ENCODE results near the gene HORMAD2.

HORMAD2 gene

GRCh38 chr22:30105483-30105882 lies 25.2 kb downstream of the HORMAD2 start:
- DNase-seq (ENCODE audit: low read depth in 2 of 2), result no peak

DNA sequence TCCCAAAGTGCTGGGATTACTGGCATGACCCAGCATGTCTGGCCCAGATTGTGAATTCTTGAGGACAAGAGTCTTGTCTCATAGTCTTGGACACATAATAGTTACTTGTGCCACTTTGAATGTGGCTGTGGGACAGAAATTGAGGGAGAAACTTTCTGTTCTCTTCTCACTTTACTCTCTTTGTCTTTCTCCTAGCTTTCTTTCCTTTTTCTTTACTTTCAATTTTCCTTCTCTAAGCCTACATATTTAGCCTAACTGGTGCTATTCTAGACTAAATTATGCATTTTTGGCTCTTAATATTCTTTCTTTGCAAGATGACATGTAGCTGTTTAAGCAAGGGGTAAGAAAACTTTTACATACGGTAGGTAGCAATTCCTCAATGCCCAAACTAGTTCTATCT lies 33.2 kb downstream of the HORMAD2 start:
- no peak for DNase-seq (ENCODE audit: low read depth in 2 of 2)

- no peak for DNase-seq (ENCODE audit: low read depth in 2 of 2)
Observed at GRCh38 chr22:30114361-30114760, 34.1 kb downstream of the HORMAD2 start.

- no peak for DNase-seq (ENCODE audit: low read depth in 2 of 2)
Observed at GRCh38 chr22:30115705-30116104, 35.4 kb downstream of the HORMAD2 start.

DNA sequence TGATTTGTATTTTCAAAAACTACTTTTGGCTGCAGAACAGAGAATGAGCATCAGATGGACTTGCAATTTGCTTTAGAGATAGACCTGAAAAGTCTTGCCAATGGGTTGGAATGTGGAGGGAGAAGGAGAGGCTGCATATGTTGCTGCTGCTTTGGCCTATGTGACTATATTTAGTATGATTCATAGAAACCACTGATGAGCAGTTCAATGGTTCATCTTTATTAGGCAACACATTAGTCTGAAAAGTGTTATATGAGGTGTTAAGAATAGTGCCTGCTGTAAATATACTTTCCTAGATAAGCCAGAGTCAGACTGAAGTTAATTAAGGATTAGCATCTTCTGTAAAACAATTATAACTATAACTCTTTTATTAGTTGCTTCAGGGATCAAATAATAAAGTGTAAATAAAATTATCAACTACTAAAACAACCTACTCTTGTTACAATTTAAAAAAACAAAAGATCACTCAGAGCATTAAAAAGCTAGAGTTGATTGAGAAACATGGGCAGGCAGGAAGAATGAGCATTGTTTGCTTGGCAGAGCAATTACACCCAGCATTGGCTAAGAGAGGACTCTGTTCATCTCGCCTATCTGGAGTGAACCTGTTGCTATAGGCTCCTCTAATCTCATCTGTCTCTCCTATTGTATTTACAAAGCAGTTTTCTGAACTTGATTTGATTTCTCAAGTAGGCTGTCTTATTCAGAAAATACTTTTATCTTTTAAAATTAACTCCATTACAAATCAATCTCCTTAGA lies 36.3 kb downstream of the HORMAD2 start:
- no peak for DNase-seq (ENCODE audit: low read depth in 2 of 2)

DNA sequence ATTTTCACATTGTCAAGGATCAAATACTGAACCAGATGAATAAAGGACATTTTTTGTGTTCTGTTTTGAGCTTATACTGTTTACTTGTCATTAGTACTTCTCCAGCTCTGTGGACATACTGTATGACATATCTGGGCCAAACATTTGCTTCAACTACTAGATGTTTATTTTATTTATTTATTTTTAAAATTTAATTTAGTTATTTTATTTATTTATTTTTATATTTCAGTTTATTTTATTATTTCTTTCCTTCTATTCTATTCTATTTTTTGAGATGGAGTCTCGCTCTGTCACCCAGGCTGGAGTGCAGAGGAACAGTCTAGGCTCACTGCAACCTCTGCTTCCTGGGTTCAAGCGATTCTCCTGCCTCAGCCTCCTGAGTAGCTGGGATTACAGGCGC lies 37.0 kb downstream of the HORMAD2 start:
- DNase-seq (ENCODE audit: low read depth in 2 of 2), result no peak

DNA sequence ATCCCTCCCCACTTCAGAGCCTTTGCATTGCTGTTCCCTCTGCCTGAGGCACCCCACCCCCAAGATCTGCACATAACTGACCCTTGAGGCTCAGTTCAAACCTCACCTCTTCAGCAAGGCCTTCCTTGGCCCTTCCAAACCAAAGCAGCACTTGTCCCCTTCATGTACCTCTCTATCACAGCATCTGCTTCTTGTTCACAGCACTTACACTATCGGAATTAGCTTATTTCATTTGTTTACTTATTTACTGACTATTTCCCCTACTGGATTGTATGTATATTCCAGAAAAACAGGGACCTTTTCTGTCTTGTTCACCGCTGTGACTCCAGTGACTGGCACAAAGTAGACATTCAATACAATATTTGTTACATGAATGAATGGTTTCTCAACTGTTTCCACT lies 38.0 kb downstream of the HORMAD2 start:
- DNase-seq (ENCODE audit: low read depth in 2 of 2), result no peak

- no peak for DNase-seq (ENCODE audit: low read depth in 2 of 2)
Observed at GRCh38 chr22:30121960-30122359, 41.7 kb downstream of the HORMAD2 start.

DNA sequence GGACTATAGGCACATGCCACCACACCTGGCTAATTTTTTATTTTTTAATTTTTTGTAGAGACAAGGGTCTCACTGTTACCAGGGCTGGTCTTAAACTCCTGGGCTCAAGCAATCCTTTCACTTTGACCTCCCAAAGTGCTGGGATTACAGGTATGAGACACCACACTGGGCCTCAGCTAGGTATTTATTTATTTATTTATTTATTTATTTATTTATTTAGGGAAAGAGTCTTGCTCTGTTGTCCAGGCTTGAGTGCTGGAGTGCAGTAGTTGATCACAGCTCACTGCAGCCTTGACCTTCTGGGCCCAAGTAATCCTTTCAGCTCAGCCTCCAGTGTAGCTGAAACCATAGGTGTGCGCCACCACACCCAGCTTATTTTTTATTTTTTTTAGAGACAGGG lies 43.2 kb downstream of the HORMAD2 start:
- DNase-seq (ENCODE audit: low read depth in 2 of 2), result no peak

- no peak for DNase-seq (ENCODE audit: low read depth in 2 of 2)
Observed at GRCh38 chr22:30127749-30128166, 47.5 kb downstream of the HORMAD2 start.

- DNase-seq (ENCODE audit: low read depth in 2 of 2), result no peak
Observed at GRCh38 chr22:30128511-30128910, 48.2 kb downstream of the HORMAD2 start.

DNA sequence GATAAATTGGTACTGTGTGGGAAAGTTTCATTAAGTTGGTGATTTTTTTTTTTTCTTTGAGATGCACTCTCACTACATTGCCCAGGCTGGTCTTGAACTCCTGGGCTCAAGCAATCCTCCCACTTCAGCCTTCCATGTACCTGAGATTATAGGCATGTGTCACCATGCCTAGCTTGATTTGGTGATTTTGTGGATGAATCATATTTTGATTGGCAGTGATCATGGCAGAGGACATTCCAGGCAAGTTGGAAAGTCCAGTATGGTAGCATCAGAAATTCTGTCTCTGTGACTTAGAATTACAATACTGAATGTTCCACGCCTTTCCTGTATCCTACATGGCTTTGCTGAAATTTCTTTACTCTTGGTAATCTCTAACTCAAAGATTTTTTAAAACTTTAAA lies 49.4 kb downstream of the HORMAD2 start:
- DNase-seq (ENCODE audit: low read depth in 2 of 2), result no peak

GRCh38 chr22:30132290-30132996 lies 52.2 kb downstream of the HORMAD2 start:
- DNase-seq (ENCODE audit: low read depth in 2 of 2), result no peak

DNA sequence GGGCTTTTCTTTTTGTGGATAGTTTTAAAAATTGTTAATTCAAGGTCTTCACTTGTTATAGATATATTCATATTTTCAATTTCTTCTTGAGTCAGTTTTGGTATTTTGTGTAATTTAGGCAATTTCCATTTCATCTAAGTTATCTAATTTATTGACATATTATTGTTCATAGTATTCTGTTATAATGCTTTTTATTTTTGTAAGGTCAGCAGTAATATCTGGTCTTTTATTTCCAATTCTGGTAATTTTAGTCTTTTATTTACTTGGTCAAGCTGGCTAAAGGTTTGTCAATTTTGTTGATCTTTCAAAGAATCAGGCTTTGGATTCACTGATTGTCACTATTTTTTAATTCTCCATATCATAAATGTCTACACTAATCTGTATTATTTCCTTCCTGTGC lies 60.1 kb downstream of the HORMAD2 start:
- DNase-seq (ENCODE audit: low read depth in 2 of 2), result no peak

GRCh38 chr22:30143265-30143664 lies 63.0 kb downstream of the HORMAD2 start:
- DNase-seq (ENCODE audit: low read depth in 2 of 2), result no peak

DNA sequence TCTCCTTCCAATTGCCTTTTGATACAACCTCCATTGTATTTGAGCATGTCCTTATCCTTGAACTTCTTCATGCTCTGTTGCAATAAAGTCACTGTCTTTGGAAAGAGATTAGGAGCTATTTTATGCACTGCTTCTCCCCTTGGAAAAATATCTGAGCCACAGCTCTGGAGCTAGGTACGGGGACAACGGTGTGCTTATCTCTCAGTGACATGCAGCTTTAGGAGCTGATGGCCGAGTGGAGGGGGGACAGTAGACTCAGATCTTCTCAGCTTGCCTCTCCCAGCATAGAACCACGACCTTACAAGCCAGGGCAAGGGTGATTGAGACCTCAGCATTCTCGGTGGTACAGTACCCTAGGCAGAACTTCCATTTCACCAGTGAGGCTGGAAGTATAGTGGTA lies 64.1 kb downstream of the HORMAD2 start:
- no peak for DNase-seq (ENCODE audit: low read depth in 2 of 2)

- no peak for DNase-seq (ENCODE audit: low read depth in 2 of 2)
Observed at GRCh38 chr22:30150212-30150611, 69.9 kb downstream of the HORMAD2 start.

DNA sequence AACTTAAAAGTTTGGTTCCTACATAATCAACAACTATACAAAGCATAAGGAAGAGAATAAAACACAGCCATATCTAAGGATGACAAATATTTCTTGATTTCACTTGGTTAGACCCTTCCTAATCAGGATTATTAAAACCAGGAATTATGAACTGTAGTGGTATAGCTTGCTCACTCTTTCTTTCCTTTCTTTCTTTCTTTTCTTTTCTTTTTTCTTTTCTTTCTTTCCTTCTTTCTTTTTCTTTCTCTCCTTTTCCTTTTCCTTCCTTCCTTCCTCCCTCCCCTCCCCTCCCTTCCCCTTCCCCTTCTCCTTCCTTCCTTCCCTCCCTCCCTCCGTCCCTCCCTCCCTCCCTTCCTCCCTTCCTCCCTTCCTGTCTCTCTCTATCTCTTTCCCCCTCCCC lies 78.0 kb downstream of the HORMAD2 start:
- no peak for DNase-seq (ENCODE audit: low read depth in 2 of 2)

DNA sequence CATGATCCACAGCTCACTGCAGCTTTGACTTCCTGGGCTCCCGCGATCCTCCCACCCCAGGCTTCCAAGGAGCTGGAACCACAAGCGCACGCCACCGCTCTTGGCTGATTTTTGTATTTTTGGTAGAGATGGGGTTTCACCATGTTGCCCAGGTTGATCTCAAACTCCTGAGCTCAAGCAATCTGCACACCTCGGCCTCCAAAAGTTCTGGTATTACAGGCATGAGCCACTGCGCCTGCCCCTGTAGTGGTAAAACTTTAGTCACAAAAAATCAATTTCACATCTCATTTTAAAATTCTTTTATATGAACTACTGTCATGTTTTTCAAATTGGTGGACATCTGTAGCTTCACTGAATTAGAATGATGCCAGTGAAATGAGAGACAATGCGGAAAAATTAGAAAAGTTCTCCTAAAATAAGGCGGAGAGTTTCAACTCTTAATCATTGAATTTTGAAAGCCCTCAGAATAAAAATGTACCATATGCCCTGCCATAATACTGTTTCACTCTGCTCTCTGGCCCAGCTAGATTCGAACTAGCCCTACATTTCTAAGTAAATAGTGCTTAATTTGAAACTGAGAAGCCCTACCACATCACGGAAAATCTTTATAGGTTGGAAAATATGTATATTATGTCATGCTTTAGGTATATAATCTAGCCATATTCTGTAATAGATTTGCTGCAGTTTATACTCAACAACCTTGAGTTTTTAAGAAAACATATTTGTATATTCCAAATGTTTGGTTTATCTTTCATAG lies 78.7 kb downstream of the HORMAD2 start:
- no peak for DNase-seq (ENCODE audit: low read depth in 2 of 2)

- DNase-seq (ENCODE audit: low read depth in 2 of 2), result no peak
Observed at GRCh38 chr22:30159561-30160353, 79.5 kb downstream of the HORMAD2 start.

- DNase-seq (ENCODE audit: low read depth in 2 of 2), result no peak
Observed at GRCh38 chr22:30161051-30161469, 80.8 kb downstream of the HORMAD2 start.

DNA sequence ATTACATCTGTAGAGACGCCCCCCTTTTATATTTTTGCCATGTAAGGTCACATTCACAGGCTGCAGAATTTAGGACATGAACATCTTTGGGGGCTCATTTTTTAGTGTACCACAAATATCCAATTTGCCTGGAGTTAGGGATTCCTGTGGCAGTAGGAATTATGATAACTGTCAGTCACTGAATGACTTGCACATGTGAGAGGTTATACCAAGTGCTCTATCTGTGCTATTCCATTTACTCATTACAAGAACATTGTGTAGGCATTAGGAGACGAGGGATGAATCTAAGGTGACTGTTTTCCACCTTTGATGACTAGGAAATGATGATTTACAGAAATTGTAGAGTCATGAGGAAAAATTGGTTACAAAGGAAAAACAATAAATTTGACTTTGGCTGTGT lies 87.0 kb downstream of the HORMAD2 start:
- DNase-seq (ENCODE audit: low read depth in 2 of 2), result no peak
